ENCODE data around the gene FCF1.

GRCh38 chr14:74754899-74755298 is 42.0 kb downstream of the FCF1 start:
- TF ChIP-seq CTCF (IDR thresholded peaks at IDR 0.05; ENCODE audit: low read length) (no peak), EZH2 (optimal IDR thresholded peaks at IDR 0.05; ENCODE audit: low read depth, low read length) (no peak)
